ENCODE results near the gene RBFOX1.

RBFOX1 gene

DNA sequence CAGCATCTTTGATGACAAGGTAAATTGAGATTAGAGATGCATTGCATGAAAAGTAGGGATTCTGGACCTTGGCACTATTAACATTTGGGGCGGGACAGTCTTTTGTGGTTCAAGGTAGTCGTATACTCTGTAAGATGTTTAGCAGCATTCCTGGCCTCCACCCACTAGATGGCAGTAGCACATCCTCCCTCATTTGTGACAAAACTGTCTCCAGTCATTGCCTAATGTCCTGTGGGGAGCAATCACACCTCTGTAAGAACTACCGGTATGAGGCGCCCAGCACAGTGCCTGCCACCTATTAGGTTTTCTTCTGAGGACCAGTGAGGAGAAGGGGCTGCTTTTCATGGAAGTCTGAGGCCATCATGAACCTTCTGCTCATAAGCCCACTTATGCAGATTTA lies 180.8 kb downstream of the RBFOX1 start:
- no peak overlapping the region for H3K9ac ChIP-seq (ENCODE audit: low read depth, low read length, poor library complexity, severe bottlenecking)
- no peak for TF ChIP-seq EZH2phosphoT487 (IDR thresholded peaks at IDR 0.05; ENCODE audit: borderline replicate concordance)
- TF ChIP-seq, protein P1, sequence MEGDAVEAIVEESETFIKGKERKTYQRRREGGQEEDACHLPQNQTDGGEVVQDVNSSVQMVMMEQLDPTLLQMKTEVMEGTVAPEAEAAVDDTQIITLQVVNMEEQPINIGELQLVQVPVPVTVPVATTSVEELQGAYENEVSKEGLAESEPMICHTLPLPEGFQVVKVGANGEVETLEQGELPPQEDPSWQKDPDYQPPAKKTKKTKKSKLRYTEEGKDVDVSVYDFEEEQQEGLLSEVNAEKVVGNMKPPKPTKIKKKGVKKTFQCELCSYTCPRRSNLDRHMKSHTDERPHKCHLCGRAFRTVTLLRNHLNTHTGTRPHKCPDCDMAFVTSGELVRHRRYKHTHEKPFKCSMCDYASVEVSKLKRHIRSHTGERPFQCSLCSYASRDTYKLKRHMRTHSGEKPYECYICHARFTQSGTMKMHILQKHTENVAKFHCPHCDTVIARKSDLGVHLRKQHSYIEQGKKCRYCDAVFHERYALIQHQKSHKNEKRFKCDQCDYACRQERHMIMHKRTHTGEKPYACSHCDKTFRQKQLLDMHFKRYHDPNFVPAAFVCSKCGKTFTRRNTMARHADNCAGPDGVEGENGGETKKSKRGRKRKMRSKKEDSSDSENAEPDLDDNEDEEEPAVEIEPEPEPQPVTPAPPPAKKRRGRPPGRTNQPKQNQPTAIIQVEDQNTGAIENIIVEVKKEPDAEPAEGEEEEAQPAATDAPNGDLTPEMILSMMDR (conservative IDR thresholded peaks at IDR 0.05; ENCODE audit: low read length): peak; percentile 28; the same call in 1 of the 2 replicates

DNA sequence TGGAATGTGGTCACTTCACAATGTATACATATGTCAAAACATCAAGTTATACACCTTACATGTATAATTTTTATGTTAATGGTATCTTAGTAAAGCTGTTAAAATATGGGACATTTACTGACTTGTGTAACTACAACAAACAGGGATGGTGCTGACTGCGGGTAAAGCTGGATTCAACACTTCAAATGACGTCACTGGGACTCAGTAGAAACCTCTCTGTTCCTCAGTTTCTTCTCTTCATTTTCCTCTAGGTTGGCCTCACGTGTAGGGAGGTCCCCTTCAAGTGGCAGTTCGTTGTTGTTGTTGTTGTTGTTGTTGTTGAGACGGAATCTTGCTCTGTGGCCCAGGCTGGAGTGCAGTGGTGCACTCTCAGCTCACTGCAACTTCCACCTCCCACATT lies 182.9 kb downstream of the RBFOX1 start:
- H3K9me3 ChIP-seq (ENCODE audit: insufficient read depth, low read depth, low read length): no peaks in the 10 kb centered on the region
- H3K79me2 ChIP-seq (ENCODE audit: insufficient read depth, low read length): no peaks in the 10 kb centered on the region
- no peaks in the 10 kb centered on the region for H3K27me3 ChIP-seq (ENCODE audit: insufficient read depth, low read length, poor library complexity, severe bottlenecking)
- H3K9ac ChIP-seq (ENCODE audit: low read depth, low read length, poor library complexity, severe bottlenecking): no peak overlapping the region
- H3K4me1 ChIP-seq (ENCODE audit: insufficient read depth, low read length, poor library complexity, severe bottlenecking): no peaks in the 10 kb centered on the region
- H3K4me2 ChIP-seq (ENCODE audit: low read depth, low read length, poor library complexity, severe bottlenecking): no peak overlapping the region
- no peaks in the 10 kb centered on the region for H3K9me2 ChIP-seq (replicated peaks; ENCODE audit: low read depth, low read length)
- H2AFZ ChIP-seq (ENCODE audit: low read length): no peak overlapping the region
- no peak overlapping the region for H3K4me3 ChIP-seq (ENCODE audit: low read length, poor library complexity, severe bottlenecking)
- no peaks in the 10 kb centered on the region for H3F3A ChIP-seq (ENCODE audit: low read depth)
- no peaks in the 10 kb centered on the region for H3K36me3 ChIP-seq (ENCODE audit: insufficient read depth, low read length)
- H4K20me1 ChIP-seq (ENCODE audit: insufficient read depth, low read length, poor library complexity, severe bottlenecking): no peaks in the 10 kb centered on the region
- TF ChIP-seq, protein P1 (conservative IDR thresholded peaks at IDR 0.05; ENCODE audit: low read length): no peak
- no peak for TF ChIP-seq EZH2phosphoT487 (IDR thresholded peaks at IDR 0.05; ENCODE audit: borderline replicate concordance)

More for the DNA sequence above, 180.8 kb downstream of the RBFOX1 start:
- Histone ChIP-seq H3K4me2 (ENCODE audit: low read depth, low read length, poor library complexity, severe bottlenecking) (no peak overlapping the region), H3K27me3 (ENCODE audit: insufficient read depth, low read length, poor library complexity, severe bottlenecking) (no peaks in the 10 kb centered on the region), H2AFZ (ENCODE audit: low read length) (no peak overlapping the region), H3F3A (ENCODE audit: low read depth) (no peaks in the 10 kb centered on the region), H3K4me1 (ENCODE audit: insufficient read depth, low read length, poor library complexity, severe bottlenecking) (no peaks in the 10 kb centered on the region), H3K9me2 (replicated peaks; ENCODE audit: low read depth, low read length) (no peaks in the 10 kb centered on the region), H4K20me1 (ENCODE audit: insufficient read depth, low read length, poor library complexity, severe bottlenecking) (no peaks in the 10 kb centered on the region), H3K4me3 (ENCODE audit: low read length, poor library complexity, severe bottlenecking) (no peak overlapping the region), H3K36me3 (ENCODE audit: insufficient read depth, low read length) (no peaks in the 10 kb centered on the region), H3K79me2 (ENCODE audit: insufficient read depth, low read length) (no peaks in the 10 kb centered on the region), H3K9me3 (ENCODE audit: insufficient read depth, low read depth, low read length) (no peaks in the 10 kb centered on the region)

DNA sequence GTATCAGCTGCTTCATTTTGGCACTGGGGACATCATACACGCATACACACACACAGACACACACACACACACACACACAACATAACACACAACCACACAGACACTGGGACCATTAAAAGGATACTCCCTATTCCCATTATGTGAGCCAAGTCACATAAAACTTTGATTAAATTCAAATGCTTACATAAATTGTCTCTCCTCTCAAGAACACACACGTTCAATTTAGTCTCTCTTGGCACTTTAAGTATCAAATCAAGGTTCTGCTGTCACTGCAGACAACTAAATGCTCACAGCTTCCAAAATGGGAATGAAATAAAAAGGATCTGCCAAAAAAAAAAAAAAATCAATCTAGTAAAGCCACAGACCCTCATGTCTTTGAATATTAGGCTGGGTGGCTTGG lies 184.9 kb downstream of the RBFOX1 start:
- H3K4me1 ChIP-seq (ENCODE audit: insufficient read depth, low read length, poor library complexity, severe bottlenecking): no peaks in the 10 kb centered on the region
- no peaks in the 10 kb centered on the region for H3K36me3 ChIP-seq (ENCODE audit: insufficient read depth, low read length)
- no peaks in the 10 kb centered on the region for H3F3A ChIP-seq (ENCODE audit: low read depth)
- H3K4me2 ChIP-seq (ENCODE audit: low read depth, low read length, poor library complexity, severe bottlenecking): no peak overlapping the region
- H3K79me2 ChIP-seq (ENCODE audit: insufficient read depth, low read length): no peaks in the 10 kb centered on the region
- H3K4me3 ChIP-seq (ENCODE audit: low read length, poor library complexity, severe bottlenecking): no peak overlapping the region
- H3K9ac ChIP-seq (ENCODE audit: low read depth, low read length, poor library complexity, severe bottlenecking): no peak overlapping the region
- H4K20me1 ChIP-seq (ENCODE audit: insufficient read depth, low read length, poor library complexity, severe bottlenecking): no peaks in the 10 kb centered on the region
- no peaks in the 10 kb centered on the region for H3K27me3 ChIP-seq (ENCODE audit: insufficient read depth, low read length, poor library complexity, severe bottlenecking)
- H3K9me2 ChIP-seq (replicated peaks; ENCODE audit: low read depth, low read length): no peaks in the 10 kb centered on the region
- H2AFZ ChIP-seq (ENCODE audit: low read length): no peak overlapping the region
- no peaks in the 10 kb centered on the region for H3K9me3 ChIP-seq (ENCODE audit: insufficient read depth, low read depth, low read length)
- TF ChIP-seq, protein P1 (conservative IDR thresholded peaks at IDR 0.05; ENCODE audit: low read length): no peak
- no peak for TF ChIP-seq EZH2phosphoT487 (IDR thresholded peaks at IDR 0.05; ENCODE audit: borderline replicate concordance)
